ENCODE results near the gene ADAMTS15. TPM values are rescaled to one million over a fixed set of nuclear protein-coding genes. Genes with fewer than 3 reads are reported as not detected.

Gene ADAMTS15
- total RNA-seq, 2 experiments from 2014 or later, result not detected

DNA sequence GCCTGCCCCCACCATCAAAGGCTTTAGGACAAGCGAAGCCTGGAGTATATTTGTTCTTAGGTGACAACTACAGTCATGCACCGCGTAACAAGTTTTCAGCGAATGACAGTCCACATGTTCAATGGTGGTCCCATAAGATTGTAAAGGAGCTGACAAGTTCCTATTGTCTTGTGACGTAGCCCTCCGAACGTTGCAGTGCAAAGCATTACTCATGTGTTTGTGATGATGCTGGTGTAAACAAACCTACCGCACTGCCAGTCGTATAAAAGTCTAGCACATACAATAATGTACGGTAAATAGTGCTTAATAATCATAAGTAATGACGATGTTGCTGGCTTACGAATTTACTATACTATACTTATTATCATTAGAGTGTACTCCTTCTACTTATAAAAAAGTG is 41.3 kb downstream of the ADAMTS15 start:
- intact Hi-C loops (cut with micrococcal nuclease; ENCODE audit: unreplicated experiment), result no loop called here
- Histone ChIP-seq H3K36me3 (ENCODE audit: insufficient read depth, low read length) (no peaks in the 10 kb centered on the region), H3K4me2 (ENCODE audit: low read length) (no peak overlapping the region), H3K4me1 (ENCODE audit: insufficient read depth, low read length, poor library complexity, severe bottlenecking) (no peaks in the 10 kb centered on the region), H3K27ac (ENCODE audit: low read depth, low read length, poor library complexity, severe bottlenecking) (no peak overlapping the region), H4K20me1 (ENCODE audit: insufficient read depth, low read length) (no peaks in the 10 kb centered on the region), H3K4me3 (ENCODE audit: low read depth, low read length, poor library complexity, severe bottlenecking) (no peak overlapping the region), H3K79me2 (ENCODE audit: insufficient read depth, low read depth, low read length) (no peaks in the 10 kb centered on the region), H3K9me2 (ENCODE audit: insufficient read depth, low read length) (no peaks in the 10 kb centered on the region), H3K9me3 (ENCODE audit: low read length) (no peaks in the 10 kb centered on the region), H2AFZ (ENCODE audit: low read length) (no peak overlapping the region)
- no TSS peak for BruUV-seq (replicated peaks)
- ChIA-PET POLR2A (interaction anchor here (0.6 to 0.7 kb wide), 3 partner anchors 36 to 552 kb away, joined by 3 to 4 read pairs (median 3); no protein-coding TSS in a partner anchor), CTCF (ENCODE audit: unreplicated experiment) (no interaction called here)
- DNase-seq (ENCODE audit: low spot score), result no peak
- TF ChIP-seq, protein P1, sequence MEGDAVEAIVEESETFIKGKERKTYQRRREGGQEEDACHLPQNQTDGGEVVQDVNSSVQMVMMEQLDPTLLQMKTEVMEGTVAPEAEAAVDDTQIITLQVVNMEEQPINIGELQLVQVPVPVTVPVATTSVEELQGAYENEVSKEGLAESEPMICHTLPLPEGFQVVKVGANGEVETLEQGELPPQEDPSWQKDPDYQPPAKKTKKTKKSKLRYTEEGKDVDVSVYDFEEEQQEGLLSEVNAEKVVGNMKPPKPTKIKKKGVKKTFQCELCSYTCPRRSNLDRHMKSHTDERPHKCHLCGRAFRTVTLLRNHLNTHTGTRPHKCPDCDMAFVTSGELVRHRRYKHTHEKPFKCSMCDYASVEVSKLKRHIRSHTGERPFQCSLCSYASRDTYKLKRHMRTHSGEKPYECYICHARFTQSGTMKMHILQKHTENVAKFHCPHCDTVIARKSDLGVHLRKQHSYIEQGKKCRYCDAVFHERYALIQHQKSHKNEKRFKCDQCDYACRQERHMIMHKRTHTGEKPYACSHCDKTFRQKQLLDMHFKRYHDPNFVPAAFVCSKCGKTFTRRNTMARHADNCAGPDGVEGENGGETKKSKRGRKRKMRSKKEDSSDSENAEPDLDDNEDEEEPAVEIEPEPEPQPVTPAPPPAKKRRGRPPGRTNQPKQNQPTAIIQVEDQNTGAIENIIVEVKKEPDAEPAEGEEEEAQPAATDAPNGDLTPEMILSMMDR (conservative IDR thresholded peaks at IDR 0.05; ENCODE audit: low read length), result no peak
- no peak for TF ChIP-seq EZH2phosphoT487 (IDR thresholded peaks at IDR 0.05; ENCODE audit: borderline replicate concordance, low read depth, low read length)

DNA sequence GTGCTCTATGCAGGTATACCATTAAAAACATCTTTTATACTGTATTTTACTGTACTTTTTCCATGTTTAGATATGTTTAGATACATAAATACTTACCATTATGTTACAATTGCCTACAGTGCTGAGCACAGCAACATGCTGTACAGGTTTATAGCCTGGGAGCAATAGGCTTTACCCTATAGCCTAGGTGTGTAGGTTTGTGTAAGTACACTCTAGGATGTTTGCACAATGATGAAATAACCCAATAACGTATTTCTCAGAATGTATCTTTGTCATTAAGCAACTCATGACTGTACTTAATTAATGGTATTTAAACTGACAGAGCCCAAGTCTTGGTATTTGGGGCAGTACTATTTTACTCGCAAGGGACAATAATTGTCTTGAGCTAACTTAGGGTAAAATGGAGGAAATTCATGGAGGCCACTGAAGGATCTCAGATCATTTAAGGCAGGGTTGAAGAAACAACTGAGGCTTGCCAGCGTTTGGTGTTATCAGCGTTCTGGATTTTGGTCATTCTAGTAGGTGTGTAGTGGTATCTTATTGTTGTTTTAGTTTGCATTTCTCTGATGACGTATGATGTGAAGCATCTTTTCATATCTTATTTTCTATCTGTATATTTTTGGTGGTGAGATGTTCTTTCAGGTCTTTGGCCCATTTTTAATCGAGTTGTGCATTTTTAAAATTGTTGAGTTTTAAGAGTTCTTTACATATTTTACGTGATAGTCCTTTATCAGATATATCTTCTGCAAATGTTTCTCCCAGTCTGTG is 42.4 kb downstream of the ADAMTS15 start:
- BruUV-seq (replicated peaks), result no TSS peak
- DNase-seq (ENCODE audit: low spot score), result no peak
- H3K4me3 ChIP-seq (ENCODE audit: low read depth, low read length, poor library complexity, severe bottlenecking), result no peak overlapping the region
- intact Hi-C loops (cut with micrococcal nuclease; ENCODE audit: unreplicated experiment), result no loop called here
- H3K4me1 ChIP-seq (ENCODE audit: insufficient read depth, low read length, poor library complexity, severe bottlenecking), result no peaks in the 10 kb centered on the region
- no peaks in the 10 kb centered on the region for H3K79me2 ChIP-seq (ENCODE audit: insufficient read depth, low read depth, low read length)
- H3K27ac ChIP-seq (ENCODE audit: low read depth, low read length, poor library complexity, severe bottlenecking), result no peak overlapping the region
- H4K20me1 ChIP-seq (ENCODE audit: insufficient read depth, low read length), result no peaks in the 10 kb centered on the region
- H3K9me3 ChIP-seq (ENCODE audit: low read length), result no peaks in the 10 kb centered on the region
- H3K4me2 ChIP-seq (ENCODE audit: low read length), result no peak overlapping the region
- no peaks in the 10 kb centered on the region for H3K36me3 ChIP-seq (ENCODE audit: insufficient read depth, low read length)
- H3K9me2 ChIP-seq (ENCODE audit: insufficient read depth, low read length), result no peaks in the 10 kb centered on the region
- H2AFZ ChIP-seq (ENCODE audit: low read length), result no peak overlapping the region
- no peak for TF ChIP-seq EZH2phosphoT487 (IDR thresholded peaks at IDR 0.05; ENCODE audit: borderline replicate concordance, low read depth, low read length)
- TF ChIP-seq, protein P1 (conservative IDR thresholded peaks at IDR 0.05; ENCODE audit: low read length), result no peak
- CTCF ChIA-PET (ENCODE audit: unreplicated experiment), result no interaction called here
- POLR2A ChIA-PET, result interaction anchor here (0.6 to 0.7 kb wide), 2 partner anchors 130 to 195 kb away, joined by 3 read pairs; no protein-coding TSS in a partner anchor

DNA sequence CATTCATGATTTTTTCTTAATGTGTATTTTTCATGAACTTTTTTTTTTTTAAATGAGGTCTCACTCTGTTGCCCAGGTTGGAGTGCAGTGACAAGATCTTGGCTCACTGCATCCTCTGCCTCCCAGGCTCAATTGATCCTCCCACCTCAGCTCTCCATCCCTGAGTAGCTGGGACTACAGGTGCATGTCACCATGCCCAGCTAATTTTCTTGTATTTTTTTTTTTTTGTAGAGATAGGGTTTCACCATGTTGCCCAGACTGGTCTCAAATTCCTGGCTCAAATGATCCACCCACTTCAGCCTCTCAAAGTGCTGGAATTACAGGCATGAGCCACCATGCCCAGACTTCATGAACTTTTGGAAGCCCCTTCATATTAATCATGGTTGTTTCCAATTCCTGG is 49.7 kb downstream of the ADAMTS15 start:
- no peak for TF ChIP-seq EZH2phosphoT487 (IDR thresholded peaks at IDR 0.05; ENCODE audit: borderline replicate concordance, low read depth, low read length)
- TF ChIP-seq, protein P1 (conservative IDR thresholded peaks at IDR 0.05; ENCODE audit: low read length), result no peak
- Histone ChIP-seq H4K20me1 (ENCODE audit: insufficient read depth, low read length) (no peaks in the 10 kb centered on the region), H3K9me2 (ENCODE audit: insufficient read depth, low read length) (no peaks in the 10 kb centered on the region), H3K4me2 (ENCODE audit: low read length) (no peak overlapping the region), H3K27ac (ENCODE audit: low read depth, low read length, poor library complexity, severe bottlenecking) (no peak overlapping the region), H3K79me2 (ENCODE audit: insufficient read depth, low read depth, low read length) (no peaks in the 10 kb centered on the region), H3K4me1 (ENCODE audit: insufficient read depth, low read length, poor library complexity, severe bottlenecking) (no peaks in the 10 kb centered on the region), H3K9me3 (ENCODE audit: low read length) (no peaks in the 10 kb centered on the region), H3K36me3 (ENCODE audit: insufficient read depth, low read length) (no peaks in the 10 kb centered on the region), H2AFZ (ENCODE audit: low read length) (no peak overlapping the region), H3K4me3 (ENCODE audit: low read depth, low read length, poor library complexity, severe bottlenecking) (no peak overlapping the region)
- POLR2A ChIA-PET, result interaction anchor here (1.2 kb wide), 1 partner anchor 17 kb away, joined by 3 read pairs; no protein-coding TSS in a partner anchor
- no peak for DNase-seq (ENCODE audit: low spot score)
- CTCF ChIA-PET (ENCODE audit: unreplicated experiment), result no interaction called here
- BruUV-seq (replicated peaks), result no TSS peak
- intact Hi-C loops (cut with micrococcal nuclease; ENCODE audit: unreplicated experiment), result no loop called here
